Measurements from ENCODE around the gene VOPP1.

DNA sequence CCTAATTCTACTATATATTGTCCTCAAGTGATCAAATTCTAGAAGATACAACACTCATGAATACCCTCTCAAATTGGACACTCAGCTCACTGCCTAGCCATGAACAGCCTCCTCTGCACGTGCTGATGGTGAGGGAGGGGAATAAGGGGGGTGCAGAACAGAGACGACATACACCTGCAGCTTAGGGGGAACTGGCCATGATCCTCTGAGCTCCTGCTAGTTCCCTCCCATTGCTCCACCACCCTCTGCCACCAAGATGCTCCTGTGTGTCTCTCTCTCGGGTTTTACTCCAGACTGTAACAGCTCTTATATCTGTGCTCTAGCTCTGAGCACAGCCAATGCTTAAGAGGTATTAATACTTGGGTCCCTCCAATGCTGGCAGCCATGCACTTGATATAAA is 70.7 kb downstream of the VOPP1 start:
- TF ChIP-seq, protein P1, sequence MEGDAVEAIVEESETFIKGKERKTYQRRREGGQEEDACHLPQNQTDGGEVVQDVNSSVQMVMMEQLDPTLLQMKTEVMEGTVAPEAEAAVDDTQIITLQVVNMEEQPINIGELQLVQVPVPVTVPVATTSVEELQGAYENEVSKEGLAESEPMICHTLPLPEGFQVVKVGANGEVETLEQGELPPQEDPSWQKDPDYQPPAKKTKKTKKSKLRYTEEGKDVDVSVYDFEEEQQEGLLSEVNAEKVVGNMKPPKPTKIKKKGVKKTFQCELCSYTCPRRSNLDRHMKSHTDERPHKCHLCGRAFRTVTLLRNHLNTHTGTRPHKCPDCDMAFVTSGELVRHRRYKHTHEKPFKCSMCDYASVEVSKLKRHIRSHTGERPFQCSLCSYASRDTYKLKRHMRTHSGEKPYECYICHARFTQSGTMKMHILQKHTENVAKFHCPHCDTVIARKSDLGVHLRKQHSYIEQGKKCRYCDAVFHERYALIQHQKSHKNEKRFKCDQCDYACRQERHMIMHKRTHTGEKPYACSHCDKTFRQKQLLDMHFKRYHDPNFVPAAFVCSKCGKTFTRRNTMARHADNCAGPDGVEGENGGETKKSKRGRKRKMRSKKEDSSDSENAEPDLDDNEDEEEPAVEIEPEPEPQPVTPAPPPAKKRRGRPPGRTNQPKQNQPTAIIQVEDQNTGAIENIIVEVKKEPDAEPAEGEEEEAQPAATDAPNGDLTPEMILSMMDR (IDR thresholded peaks at IDR 0.05) = no peak
- TF ChIP-seq EP300 (IDR thresholded peaks at IDR 0.05) (no peak), POLR2AphosphoS5 (IDR thresholded peaks at IDR 0.05) (no peak)

Measured in suprapubic skin (tissue), 4 donors.